ENCODE data around the gene KDM3B.
A peak's percentile ranks its signal among the peaks of the same experiment; 100 is the strongest.

The KDM3B gene

GRCh38 chr5:138449501-138450239 lies 97.2 kb downstream of the KDM3B start:
- DNase-seq (ENCODE audit: low spot score) = peak; percentile 87

DNA sequence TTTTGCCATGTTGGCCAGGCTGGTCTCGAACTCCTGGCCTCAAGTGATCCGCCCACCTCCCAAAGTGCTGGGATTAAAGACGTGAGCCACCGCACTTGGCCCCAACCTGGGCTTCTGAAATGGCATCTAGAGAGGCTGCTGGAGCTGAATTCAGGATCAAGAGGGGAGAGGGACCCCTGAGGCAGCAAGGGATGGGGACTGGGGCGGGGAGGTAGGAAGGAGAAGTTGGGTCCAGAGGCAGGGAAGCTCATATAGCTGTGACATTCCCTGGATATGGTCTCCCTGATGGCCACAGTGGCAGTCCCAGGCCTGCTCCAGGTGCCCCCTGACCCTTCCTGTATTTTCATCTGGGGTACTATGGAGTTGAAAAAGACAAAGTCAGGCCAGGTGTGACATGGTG lies 98.5 kb downstream of the KDM3B start:
- no peak for DNase-seq (ENCODE audit: low spot score)

DNA sequence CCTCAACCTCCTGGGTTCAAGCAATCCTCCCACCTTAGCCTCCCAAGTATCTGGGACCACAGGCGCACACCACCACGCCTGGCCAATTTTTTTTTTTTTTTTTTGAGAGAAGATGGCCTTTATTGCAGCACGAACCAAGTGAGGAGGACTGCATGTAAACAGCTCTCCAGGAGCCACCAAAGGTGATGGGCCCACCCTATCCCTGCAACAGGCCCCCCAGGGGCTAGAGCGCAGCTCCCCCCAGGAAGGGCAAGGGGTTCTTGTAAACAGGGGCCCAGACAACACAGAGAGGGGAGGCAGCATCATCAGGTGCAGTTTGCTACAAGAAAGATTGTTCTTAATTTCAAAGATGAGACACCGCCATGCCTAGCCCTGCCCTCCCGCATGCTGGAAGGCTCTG lies 100.2 kb downstream of the KDM3B start:
- DNase-seq (ENCODE audit: low spot score) = no peak

DNA sequence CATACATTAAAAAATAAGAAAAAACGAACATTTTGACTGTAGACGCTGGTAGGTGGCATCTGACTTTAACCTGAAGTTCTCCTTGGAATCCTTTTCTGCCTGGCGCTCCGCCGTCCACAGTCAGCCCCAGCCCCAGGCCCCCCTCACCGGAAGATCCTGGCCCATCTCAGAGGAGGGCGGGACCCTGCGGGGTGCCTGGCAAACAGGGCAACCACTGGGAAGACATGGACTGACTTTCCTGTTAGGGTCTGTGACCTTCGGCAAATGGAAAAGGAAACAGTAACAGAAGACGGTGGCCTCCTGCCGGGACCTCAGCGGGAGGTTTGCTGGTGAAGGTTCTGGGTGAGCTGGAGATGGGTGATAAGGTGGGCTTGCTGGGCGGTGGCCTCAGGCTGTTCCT lies 101.1 kb downstream of the KDM3B start:
- DNase-seq (ENCODE audit: low spot score) = no peak

GRCh38 chr5:138454121-138454520 lies 101.6 kb downstream of the KDM3B start:
- no peak for DNase-seq (ENCODE audit: low spot score)

DNA sequence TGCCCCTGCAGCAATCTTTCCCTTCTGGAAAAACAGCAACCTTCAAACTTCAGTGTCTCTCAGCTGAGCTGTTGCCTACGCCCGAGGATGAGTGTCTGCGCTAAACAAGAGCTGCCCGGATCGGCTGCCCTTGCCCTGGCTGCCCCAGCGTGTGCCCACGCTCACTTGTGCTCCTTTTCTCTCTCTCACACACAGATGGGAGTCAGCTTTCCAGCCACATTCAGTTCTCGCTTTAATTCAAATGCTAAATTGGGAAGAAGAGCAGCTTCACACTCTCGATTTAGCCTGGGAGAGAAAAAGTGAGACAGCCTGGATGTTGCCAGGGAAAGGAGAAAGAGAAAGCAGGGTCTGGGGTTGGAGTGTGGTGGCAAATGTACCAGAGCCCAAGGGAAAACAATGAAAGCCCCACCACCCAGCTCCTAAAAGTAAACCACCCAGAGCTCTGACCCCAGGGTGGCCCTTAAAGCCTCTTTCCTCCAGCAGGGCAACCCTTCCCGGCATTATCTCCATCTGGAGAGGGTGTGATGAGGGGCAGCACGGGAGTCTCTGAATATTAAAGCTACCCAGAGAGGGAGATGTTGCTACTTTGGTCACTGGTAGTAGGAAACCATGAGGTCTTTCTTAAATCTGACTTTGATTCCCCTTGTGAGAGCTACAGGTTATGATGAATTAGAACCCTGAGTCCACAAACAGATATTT lies 102.9 kb downstream of the KDM3B start:
- DNase-seq (ENCODE audit: low spot score) = no peak

DNA sequence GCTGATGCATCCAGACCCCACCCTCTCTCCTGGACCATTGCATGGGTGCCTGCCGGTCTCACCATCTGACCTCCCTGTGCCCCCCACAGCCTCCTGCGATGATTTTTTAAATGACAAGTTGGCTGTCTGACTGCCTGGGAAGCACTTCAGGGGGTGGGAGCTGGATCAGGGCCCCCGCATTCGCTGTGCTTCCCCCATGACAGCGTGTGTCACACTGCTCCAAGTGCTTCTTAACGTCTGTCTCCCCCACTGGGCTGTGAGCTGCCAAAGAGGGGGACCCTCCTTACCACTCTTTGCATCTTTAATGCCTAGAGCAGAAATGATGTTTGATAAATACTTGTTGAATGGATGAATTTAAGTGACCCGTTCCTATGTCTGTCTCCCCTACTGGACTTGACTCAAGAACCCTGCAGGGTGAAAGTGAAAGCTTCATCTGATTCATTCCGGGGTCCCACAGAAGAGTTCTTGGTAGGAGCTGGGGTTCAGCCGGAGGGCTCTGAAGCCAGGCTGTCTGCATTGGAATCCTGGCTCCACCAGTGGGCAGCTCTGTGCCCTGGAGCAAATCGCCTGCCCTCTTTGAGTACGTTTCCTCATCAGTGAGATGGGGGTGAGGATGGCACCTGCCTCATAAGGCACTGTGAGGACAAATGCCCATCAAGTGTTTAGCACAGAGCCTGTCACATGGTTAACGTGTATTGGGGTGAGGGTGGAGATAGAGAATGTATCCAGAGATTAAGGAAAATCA lies 105.2 kb downstream of the KDM3B start:
- DNase-seq (ENCODE audit: low spot score) = no peak

GRCh38 chr5:138458384-138458783 lies 105.9 kb downstream of the KDM3B start:
- no peak for DNase-seq (ENCODE audit: low spot score)

- no peak for DNase-seq (ENCODE audit: low spot score)
Measured at GRCh38 chr5:138458856-138459255, 106.4 kb downstream of the KDM3B start.

- DNase-seq (ENCODE audit: low spot score) = no peak
Measured at GRCh38 chr5:138459311-138459933, 106.9 kb downstream of the KDM3B start.

DNA sequence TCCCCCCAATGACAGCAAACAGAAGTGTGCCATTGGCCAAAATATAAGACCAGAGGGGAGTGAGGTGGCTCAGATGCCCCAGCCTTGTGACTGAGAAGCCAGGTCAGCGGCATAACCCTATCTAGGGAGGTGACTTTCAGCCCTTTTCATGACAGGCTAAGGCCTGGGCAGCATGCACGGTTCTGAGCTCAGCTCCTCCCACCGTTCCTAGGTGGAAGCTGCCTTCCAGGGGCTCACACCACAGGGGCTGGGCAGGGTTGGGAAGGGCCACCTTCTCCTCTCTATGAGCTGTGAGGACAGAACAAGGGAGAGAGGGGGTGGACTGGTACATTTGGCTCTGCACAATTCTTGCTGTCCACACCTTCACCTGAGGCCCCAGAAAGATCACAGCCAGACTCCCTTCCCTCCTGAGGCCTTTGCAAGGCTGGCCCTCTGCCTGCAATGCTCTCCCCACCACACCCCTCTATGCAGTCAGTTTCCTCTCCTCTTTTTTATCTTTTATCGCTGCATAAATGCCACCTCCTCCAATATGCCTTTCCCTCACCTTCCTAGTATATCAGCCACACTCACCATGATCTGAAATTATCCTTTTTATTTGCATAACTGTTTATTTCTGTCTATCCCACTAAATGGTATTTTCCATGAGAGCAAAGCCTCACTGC lies 107.7 kb downstream of the KDM3B start:
- no peak for DNase-seq (ENCODE audit: low spot score)

GRCh38 chr5:138461343-138462125 lies 109.0 kb downstream of the KDM3B start:
- peak; percentile 70 for DNase-seq (ENCODE audit: low spot score)

GRCh38 chr5:138463419-138464007 lies 111.0 kb downstream of the KDM3B start:
- DNase-seq (ENCODE audit: low spot score) = no peak

DNA sequence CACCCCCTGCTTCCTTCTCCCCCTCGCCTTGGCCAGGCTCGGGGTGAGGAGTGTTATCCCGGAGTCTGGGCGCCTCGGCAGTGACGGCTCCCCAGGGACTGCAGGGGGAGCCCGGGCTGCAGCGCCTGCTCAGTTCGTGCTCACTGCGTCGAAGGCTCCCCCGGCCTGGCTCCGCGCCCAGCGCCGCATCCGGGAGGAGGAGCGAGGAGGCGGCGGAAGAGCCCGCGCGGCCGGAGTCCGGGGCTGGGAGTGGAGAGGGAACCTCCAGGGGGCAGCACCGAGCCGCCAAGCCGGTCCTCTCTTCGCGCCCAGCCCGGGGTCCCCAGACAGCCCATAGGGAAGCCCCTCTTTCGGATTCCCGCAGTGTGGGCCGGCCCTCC lies 111.5 kb downstream of the KDM3B start:
- DNase-seq (ENCODE audit: low spot score) = peak; percentile 95

GRCh38 chr5:138464388-138465260 lies 112.1 kb downstream of the KDM3B start:
- DNase-seq (ENCODE audit: low spot score) = peak; percentile 98

- peak; percentile 93 for DNase-seq (ENCODE audit: low spot score)
Measured at GRCh38 chr5:138465261-138466124, 113.0 kb downstream of the KDM3B start, which contains the start of gene EGR1. TSS of gene EGR1 (plus strand) at chr5:138465479. CDS start at chr5:138465762, 283 bp downstream.

DNA sequence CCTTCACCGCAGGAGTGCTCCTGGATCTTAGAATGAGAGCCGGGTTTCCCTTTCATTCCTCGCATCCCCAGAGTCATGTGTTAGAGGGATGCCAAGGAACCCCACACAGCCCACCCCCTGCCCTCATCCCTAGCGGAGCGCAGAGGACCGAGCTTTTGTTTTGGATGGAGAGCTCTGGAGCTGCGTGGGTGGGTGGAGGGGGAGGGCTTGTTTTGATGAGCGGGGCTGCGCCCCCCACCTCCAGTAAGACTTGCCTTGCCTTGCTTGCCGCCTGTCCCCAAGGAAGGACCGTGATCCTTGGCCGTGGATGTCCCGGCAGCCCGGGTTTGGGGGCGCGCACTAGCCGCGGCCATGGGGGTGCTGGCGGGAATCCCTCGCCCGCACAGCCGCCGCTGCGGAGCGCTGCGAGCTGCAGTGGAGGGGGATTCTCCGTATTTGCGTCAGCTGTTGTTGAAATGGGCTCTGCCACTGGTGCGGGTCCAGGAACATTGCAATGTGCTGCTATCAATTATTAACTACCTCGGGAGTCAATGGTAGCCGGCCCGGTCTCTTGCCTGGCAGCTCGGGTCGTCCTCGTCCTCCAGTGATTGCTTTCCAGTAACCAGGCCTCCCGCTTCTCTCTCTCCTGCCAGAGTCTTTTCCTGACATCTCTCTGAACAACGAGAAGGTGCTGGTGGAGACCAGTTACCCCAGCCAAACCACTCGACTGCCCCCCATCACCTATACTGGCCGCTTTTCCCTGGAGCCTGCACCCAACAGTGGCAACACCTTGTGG lies 113.8 kb downstream of the KDM3B start:
- DNase-seq (ENCODE audit: low spot score) = peak; percentile 32
